ENCODE results near the gene KNL1.
"Not testable (repeated sequence)": the region's sequence is repeated elsewhere in the genome, so short reads cannot be mapped to it uniquely, and the experiment has no call there.

Gene KNL1

GRCh38 chr15:40581796-40582195 lies 12.3 kb upstream of the KNL1 start:
- not testable (repeated sequence) for DNase-seq (ENCODE audit: low spot score)

GRCh38 chr15:40582726-40583246 lies 11.3 kb upstream of the KNL1 start:
- DNase-seq (ENCODE audit: low spot score), result peak; percentile 40

- no peak for DNase-seq (ENCODE audit: low spot score)
Observed at GRCh38 chr15:40584191-40584590, 9.9 kb upstream of the KNL1 start.

- no peak for DNase-seq (ENCODE audit: low spot score)
Observed at GRCh38 chr15:40590667-40591050, 3.4 kb upstream of the KNL1 start.

GRCh38 chr15:40591389-40591788 lies 2.7 kb upstream of the KNL1 start:
- no peak for DNase-seq (ENCODE audit: low spot score)

GRCh38 chr15:40593165-40593564 lies 884 bp upstream of the KNL1 start:
- DNase-seq (ENCODE audit: low spot score), result no peak

GRCh38 chr15:40594429-40594836 lies 384 bp downstream of the KNL1 start:
- DNase-seq (ENCODE audit: low spot score), result peak; percentile 67

- no peak for DNase-seq (ENCODE audit: low spot score)
Observed at GRCh38 chr15:40595219-40595618, 1.2 kb downstream of the KNL1 start.

GRCh38 chr15:40595773-40596172 lies 1.7 kb downstream of the KNL1 start:
- no peak for DNase-seq (ENCODE audit: low spot score)

- DNase-seq (ENCODE audit: low spot score), result no peak
Observed at GRCh38 chr15:40597024-40597423, 3.0 kb downstream of the KNL1 start.

GRCh38 chr15:40598126-40598525 lies 4.1 kb downstream of the KNL1 start:
- DNase-seq (ENCODE audit: low spot score), result no peak

GRCh38 chr15:40598672-40599071 lies 4.6 kb downstream of the KNL1 start:
- DNase-seq (ENCODE audit: low spot score), result no peak

GRCh38 chr15:40600956-40601355 lies 6.9 kb downstream of the KNL1 start:
- DNase-seq (ENCODE audit: low spot score), result no peak

GRCh38 chr15:40603935-40604334 lies 9.9 kb downstream of the KNL1 start:
- no peak for DNase-seq (ENCODE audit: low spot score)

GRCh38 chr15:40613080-40613479 lies 19.0 kb downstream of the KNL1 start:
- no peak for DNase-seq (ENCODE audit: low spot score)

- no peak for DNase-seq (ENCODE audit: low spot score)
Observed at GRCh38 chr15:40618023-40618422, 24.0 kb downstream of the KNL1 start.

- DNase-seq (ENCODE audit: low spot score), result no peak
Observed at GRCh38 chr15:40618906-40619305, 24.9 kb downstream of the KNL1 start.

GRCh38 chr15:40623361-40623760 lies 29.3 kb downstream of the KNL1 start:
- no peak for DNase-seq (ENCODE audit: low spot score)

GRCh38 chr15:40630313-40630712 lies 36.3 kb downstream of the KNL1 start:
- DNase-seq (ENCODE audit: low spot score), result no peak

- no peak for DNase-seq (ENCODE audit: low spot score)
Observed at GRCh38 chr15:40633178-40633577, 39.1 kb downstream of the KNL1 start.

- no peak for DNase-seq (ENCODE audit: low spot score)
Observed at GRCh38 chr15:40637221-40637745, 43.2 kb downstream of the KNL1 start.

- no peak for DNase-seq (ENCODE audit: low spot score)
Observed at GRCh38 chr15:40639677-40640076, 45.6 kb downstream of the KNL1 start.

GRCh38 chr15:40647523-40647922 lies 53.5 kb downstream of the KNL1 start:
- DNase-seq (ENCODE audit: low spot score), result no peak

GRCh38 chr15:40650479-40650878 lies 56.4 kb downstream of the KNL1 start:
- DNase-seq (ENCODE audit: low spot score), result no peak

GRCh38 chr15:40660686-40661085 lies 66.6 kb downstream of the KNL1 start:
- no peak for DNase-seq (ENCODE audit: low spot score)

Data from hepatic stellate cell (primary cell).